ENCODE results near the gene PRKCG.

GRCh38 chr19:53927739-53928138, 45.7 kb downstream of the PRKCG start:
- TF ChIP-seq CTCF (IDR thresholded peaks at IDR 0.05) (no peak), POLR2A (IDR thresholded peaks at IDR 0.05) (no peak)
